AG20443 (cell line): ENCODE measurements around the gene HBG2.
A peak's percentile ranks its signal among the peaks of the same experiment; 100 is the strongest.
"Not testable (repeated sequence)": the region's sequence is repeated elsewhere in the genome, so short reads cannot be mapped to it uniquely, and the experiment has no call there.

ENCODE experiments used
- DNase-seq: peaks from one replicate; pipeline ENCODE4 v3.0.0; 2012; ENCODE audit warnings: low spot score, mixed read lengths

The HBG2 gene

DNA sequence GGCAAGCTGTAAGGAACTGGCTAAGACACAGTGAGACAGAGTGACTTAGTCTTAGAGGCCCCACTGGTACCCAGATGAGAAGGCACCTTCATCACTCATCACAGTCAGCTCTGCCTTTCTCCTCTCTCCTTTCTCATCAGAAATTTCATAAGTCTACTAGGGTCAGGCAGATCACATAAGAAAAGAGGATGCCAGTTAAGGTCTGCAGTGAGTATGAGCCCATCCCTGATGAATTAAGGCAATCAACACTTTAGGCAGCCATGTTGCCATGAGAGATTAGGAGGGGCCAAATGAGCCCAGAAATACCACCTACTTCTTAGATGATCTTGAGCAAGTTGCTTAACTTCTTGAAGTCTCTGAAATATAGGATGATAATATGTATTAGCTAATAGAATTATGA is 27.0 kb upstream of the HBG2 start:
- no peak for DNase-seq

DNA sequence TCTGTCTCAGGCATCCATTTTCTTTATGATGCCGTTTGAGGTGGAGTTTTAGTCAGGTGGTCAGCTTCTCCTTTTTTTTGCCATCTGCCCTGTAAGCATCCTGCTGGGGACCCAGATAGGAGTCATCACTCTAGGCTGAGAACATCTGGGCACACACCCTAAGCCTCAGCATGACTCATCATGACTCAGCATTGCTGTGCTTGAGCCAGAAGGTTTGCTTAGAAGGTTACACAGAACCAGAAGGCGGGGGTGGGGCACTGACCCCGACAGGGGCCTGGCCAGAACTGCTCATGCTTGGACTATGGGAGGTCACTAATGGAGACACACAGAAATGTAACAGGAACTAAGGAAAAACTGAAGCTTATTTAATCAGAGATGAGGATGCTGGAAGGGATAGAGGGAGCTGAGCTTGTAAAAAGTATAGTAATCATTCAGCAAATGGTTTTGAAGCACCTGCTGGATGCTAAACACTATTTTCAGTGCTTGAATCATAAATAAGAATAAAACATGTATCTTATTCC is 26.1 kb upstream of the HBG2 start:
- peak; percentile 96 for DNase-seq

DNA sequence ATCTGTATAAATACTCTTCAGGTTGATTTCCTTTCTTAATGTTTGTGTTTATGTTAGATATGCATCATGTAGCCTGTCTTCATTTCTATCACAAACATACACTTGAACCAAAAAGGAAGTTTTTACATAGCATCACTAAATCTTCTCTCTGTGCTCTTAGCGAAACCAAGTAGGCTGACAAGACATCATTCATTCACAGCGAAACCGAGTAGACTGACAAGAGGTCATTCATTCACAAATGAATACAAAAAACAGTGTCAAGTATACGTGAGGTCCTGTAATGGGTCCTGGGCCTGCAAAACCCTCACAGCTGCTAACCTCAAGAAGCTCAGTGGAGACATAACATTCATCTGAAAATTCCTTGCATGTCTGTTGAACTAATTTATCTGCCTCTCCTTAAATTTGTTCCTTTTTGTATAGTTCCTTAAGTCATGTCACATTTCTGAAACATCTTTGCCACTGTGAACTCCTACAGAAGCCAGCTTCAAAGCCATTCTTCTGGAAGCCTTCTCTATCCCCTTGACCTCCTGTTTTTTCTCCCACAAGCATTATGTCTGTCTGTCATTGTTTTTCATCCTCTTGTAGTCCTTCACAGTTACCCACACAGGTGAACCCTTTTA is 25.0 kb upstream of the HBG2 start:
- DNase-seq, result no peak

DNA sequence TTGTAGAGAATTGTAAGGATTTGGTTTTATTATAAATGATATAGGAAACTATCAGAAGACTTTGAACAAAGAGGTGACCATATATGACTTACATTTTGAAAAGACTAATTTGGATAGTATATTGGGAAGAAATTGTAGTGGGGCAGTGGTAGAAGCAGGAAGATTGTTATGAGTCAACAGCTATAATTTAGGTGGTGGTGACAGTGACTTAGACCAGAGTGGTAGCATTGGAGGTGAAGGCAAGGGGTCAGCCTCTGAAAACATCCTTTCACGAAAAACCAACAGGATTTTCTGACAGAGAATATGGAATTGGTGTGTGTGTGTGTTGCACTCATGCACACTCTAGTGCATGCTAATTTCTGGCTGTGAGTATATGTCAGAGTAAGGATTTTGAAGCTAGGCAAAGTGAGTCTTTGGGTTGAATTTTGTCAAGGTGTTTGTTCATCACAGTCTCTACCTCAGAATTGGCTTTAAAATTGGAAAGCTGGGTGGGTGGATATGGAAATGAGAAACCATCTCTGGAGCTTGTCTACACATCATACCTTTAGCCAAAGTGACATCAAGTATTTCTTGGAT is 23.3 kb upstream of the HBG2 start:
- DNase-seq, result no peak

DNA sequence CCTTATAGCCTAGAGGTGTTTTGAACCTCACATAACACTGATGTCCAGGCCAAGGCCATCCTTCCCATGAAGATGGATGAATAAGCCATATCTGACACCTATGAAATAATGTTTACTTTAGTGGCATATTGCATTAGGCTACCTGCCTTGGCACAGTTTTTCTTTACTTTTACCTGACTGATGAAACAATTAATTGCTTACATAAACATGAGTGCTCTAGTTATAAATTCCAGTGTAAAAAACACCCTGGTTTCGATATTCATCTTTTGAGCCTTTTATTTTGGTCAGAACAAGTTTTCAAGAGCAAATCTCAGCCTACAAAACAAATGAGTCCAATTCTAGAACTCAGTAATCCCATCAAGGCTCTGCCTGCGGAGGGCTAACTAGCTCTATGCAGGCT is 22.1 kb upstream of the HBG2 start:
- DNase-seq, result no peak

DNA sequence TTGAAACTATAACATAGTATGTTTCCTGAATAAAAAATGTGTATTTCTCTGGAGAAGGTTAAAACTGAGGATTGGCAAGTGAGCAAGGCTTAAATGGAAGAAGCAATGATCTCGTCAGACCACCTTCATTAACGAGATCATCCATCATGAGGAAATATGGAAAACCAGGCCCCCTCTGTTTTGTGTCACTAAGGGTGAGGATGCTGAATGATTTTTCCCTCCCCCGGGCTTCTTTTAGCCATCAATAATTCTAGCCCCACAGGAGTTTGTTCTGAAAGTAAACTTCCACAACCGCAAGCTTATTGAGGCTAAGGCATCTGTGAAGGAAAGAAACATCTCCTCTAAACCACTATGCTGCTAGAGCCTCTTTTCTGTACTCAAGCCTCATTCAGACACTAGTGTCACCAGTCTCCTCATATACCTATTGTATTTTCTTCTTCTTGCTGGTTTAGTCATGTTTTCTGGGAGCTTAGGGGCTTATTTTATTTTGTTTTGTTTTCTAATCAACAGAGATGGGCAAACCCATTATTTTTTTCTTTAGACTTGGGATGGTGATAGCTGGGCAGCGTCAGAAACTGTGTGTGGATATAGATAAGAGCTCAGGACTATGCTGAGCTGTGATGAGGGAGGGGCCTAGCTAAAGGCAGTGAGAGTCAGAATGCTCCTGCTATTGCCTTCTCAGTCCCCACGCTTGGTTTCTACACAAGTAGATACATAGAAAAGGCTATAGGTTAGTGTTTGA is 21.0 kb upstream of the HBG2 start:
- DNase-seq, result no peak

DNA sequence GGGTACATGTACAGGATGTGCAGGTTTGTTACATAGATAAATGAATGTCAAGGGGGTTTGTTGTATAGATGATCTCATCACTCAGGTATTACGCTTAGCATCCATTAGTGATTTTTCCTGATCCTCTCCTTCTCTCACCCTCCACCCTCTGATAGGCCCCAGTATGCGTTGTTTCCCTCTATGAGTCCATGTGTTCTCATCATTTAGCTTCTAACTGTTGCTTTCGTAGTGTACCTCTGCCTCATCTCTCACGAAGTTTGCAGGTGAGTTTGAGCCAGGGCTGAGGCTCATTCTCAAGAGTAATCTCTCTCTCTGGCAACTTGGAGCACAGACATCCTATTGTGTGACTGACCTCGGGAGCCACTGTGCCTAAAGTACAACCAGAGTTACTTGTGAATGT is 19.8 kb upstream of the HBG2 start:
- DNase-seq, result no peak

- no peak for DNase-seq
These were observed 17.9 kb upstream of the HBG2 start for GRCh38 chr11:5272395-5273017.

DNA sequence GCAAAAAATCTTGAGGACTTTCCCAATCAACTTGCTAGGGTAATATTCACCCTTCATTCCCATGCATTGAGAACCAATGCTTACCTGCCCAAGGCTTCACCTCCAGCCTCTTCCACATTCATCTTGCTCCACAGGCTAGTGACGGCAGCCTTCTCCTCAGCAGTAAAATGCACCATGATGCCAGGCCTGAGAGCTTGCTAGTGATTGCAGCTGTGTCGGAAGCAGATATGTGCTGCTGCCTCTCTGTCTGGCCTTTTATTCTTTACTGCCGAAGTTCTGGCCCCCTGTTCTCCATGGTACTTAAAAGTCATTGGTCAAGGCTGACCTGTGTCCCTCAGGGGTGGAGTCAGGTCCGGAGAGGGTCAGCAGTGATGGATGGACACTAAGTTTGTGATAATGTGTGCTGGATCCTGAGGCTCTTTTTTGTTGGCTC is 15.2 kb upstream of the HBG2 start, which contains the start of gene HBE1:
Gene HBE1 (minus strand): TSS at position 231 of the 433 bp plus-strand sequence. CDS start 55 bp downstream, at position 176.
- DNase-seq, result no peak

DNA sequence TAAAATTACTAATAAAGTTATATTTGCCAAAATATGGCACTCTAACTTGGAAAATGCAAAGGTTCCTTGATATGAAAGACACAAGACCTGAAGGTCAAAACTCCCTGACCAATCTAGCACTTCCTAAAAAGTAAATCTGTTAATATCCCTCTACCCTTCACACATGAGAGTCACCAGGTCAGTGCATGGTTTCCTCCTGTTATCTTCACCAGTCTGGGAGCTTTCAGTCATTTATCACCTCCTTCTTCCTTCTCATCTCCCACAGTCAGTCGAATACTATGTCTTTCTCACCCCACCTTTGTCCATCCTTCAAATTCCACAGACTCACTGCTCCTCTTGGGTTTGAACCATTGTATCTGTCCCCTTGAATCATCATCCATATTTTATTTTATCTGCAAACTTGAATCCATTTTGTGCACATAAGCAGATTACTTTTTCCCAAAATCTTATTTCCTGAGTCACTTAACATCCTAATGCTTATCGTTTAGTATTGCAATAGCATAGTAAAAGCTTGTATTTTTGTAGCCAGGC is 12.5 kb upstream of the HBG2 start:
- no peak for DNase-seq

DNA sequence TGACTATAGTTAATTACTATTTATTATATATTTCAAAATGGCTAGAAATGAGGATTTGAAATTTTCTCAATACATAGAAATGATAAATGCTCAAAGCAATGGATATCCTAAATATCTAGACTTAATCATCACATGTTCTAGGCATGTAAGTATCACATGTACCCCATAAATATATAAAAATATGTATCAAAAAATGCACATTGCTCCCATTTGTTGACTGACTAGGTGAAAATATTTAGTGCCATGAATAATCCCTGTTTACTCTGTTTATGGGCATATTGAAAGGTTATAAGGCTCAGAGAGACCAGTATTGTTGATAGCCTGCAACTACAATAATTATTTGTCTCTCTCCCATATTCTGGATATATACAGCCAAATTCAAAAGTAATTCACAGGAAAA is 12.0 kb upstream of the HBG2 start:
- DNase-seq, result no peak

- no peak for DNase-seq
These were observed 11.3 kb upstream of the HBG2 start for GRCh38 chr11:5265832-5266231.

DNA sequence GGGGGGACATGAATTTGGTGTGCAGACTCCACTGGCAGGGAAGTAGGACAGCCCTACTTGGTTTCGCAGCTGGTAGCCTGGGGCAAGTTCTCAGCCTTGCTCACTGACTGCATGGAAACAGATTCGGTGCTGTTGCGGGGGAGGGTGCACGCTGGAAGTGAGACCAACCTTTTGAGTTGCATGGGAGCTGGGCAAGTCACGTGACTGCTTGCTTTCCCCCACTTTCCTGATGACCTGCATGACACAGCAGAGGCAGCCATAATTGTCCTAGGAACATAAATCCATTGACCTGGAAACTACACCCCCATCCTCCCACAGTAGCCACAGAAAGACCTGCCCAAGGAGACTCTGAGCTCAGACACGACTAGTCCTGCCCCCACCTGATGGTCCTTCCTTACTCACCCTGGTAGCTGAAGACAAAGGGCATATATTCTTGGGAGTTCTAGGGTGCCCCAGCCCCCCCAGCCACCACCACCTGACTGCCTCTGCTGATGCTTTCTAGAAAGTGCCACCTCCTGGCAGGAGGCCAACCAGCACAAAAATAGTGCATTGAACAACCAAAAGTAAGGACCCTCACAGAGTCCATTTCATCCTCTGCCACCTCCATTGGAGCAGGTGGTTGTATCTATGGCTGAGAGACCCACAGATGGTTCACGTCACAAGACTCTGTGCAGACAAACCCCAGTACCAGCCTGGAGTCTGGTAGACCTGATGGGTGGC is 4.1 kb upstream of the HBG2 start:
- no peak for DNase-seq

GRCh38 chr11:5257296-5257695 is 2.7 kb upstream of the HBG2 start:
- no peak for DNase-seq

GRCh38 chr11:5254023-5254422 is 558 bp downstream of the HBG2 start:
- DNase-seq, result not testable (repeated sequence)

GRCh38 chr11:5253440-5253839 is 1.1 kb downstream of the HBG2 start:
- not testable (repeated sequence) for DNase-seq

GRCh38 chr11:5252919-5253265 is 1.7 kb downstream of the HBG2 start:
- DNase-seq, result no peak

GRCh38 chr11:5252192-5252918 is 2.2 kb downstream of the HBG2 start:
- DNase-seq, result no peak

GRCh38 chr11:5251746-5252145 is 2.8 kb downstream of the HBG2 start:
- DNase-seq, result no peak

DNA sequence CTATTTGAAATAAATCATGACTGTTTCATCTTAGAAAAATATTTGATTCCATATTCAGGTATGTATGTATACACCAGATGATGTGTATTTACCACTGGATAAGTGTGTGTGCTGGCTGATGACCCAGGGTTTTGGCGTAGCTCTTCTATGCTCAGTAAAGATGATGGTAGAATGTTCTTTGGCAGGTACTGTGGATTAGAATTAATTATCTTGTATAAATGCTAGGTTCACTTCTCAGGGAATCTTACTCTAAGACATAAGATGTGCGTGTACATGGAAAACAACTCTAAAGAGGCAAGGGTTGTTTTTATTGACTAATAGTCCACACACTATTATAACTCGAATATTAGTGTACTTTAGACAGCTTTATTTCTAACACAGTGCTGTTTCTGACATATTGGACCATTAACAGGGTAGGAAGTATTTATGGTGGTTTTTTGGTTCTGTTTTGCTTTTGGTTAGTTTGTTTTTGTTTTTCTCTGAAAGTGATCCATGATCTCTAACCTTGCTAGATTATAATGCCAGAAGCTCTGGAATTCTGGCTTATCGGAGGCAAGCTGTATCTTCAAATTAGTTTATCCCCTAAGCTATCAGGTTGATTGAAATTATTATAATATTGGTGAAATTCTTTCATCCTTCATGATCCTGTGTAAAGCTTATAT is 3.9 kb downstream of the HBG2 start:
- DNase-seq, result no peak
